IPS DF 4.7 (cell line): ENCODE results near the gene JADE2.
"Not testable (repeated sequence)": the region's sequence is repeated elsewhere in the genome, so short reads cannot be mapped to it uniquely, and the experiment has no call there.

Experiments used
- DNase-seq: peaks from one replicate; pipeline ENCODE4 v3.0.0-alpha.2; 2013; ENCODE audit warnings: low spot score; ENCODE audit errors: extremely low read depth

JADE2 gene

DNA sequence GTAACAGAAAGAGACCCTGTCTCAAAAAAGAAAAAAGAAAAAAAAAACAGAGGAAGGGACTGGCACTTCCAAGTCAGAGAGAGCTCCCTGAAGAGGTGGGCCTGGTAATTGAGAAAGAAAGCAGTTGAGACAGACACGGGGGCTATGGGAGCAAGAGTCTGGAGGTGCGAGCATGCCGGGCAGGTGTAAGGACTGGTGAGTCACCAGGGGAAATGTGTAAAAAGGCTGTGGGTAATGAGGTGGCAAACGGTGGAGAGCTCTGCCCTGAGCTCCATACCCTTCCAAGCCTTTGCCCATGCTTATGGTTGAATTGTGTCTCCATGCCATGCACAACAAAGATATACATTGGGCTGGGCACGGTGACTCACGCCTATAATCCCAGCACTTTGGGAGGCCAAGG, 18.0 kb upstream of the JADE2 start:
- DNase-seq, result no peak

DNA sequence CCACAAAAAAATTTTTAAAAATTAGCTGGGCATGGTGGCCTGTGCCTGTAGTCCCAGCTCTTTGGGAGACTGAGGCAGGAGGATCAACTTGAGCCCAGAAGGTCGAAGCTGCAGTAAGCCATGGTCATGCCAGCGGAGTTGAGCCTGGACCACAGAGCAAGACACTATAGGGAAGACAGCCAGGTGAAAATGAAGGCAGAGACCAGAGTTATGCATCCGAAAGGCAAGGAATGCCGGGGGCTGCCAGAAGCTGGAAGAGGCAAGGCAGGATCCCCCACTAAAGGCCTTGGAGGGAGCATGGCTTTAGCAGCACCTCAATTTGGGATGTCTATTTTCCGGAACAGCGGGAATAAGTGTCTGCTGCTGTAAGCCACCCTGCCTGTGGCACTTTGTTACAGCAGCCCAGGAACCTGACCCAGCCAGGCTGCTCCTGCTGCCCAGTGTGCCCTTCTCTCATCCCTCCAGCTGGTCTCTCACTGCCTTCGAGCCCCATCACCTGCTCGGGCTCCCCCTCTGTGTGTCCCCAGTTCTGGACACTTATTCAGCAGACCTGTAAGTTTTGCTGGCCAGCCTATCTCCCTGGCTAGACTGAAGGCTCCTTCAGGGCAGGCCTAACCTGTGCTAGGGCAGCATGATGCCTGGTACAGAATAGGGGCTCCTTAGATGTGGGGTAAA, 16.8 kb upstream of the JADE2 start:
- no peak for DNase-seq

DNA sequence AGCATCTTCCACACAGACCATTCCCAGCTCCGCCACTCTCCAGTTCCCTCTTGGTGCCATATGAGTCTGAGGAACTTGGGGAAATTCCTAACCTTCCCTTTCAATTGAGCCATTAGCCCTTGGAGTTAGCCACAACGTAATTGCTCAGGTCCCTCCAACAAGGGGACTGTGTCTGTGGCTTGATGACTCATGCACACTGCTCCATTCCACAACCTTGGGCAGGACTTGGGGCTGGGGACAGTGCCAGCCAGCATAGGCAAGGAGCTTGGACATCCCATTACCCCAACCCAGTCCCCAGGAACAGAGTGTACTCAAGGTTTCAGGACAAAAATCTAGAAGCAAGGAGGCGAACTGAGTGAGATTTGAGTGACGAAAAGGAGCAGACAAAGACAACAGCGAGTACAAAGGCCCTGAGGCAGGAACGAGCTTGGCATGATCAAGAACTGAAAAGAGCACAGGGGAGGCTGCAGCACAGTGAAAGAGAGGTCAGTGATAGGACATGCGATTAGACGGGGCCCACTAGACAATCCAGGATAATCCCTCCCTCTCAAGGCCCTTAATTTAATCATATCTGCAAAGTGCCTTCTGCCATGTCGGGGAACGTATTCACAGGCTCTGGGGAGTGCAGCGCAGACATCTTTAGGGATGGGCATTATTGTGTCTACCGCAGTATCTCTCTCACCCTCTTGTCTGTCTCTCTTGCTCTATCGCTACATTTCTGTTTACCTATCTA, 16.0 kb upstream of the JADE2 start:
- DNase-seq, result no peak

DNA sequence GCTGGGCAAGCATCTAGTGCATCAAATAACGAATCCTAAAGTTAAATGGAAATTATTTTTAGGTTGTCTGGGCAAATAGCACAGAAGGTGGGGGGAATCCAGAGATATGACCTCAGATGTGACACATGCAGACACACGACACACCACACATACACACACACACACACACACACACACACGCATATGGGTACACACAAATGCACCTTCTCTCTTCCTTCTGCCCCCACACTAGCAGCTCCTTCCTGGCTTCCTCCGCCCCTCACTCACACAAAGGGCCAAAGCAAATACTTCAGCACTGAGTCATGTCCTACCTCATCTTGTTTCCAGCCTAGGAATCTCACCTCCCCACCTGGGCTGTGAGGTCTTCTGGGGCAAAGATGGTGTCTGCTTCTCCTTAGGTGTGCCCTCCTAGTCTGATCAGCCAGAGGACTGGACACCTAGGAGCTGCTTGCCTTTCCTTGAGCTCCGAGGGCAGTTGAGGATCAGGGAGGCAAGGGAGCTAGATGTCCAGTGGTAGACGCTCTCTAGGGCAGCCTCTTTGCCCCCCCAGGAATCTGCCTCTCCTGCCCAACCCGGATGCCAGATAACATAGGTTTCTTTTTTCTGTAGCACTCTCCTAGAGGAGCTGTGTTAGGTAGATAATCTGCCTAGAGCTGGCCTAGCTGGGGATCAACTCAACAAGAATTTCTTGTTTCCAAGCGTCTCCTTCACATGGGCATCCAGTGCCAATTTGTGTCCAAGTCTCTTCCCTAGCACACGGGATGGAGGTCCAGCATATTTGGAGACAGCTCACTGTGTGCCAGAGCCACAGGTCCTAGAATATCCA, 14.3 kb upstream of the JADE2 start:
- peak; percentile 92 for DNase-seq

DNA sequence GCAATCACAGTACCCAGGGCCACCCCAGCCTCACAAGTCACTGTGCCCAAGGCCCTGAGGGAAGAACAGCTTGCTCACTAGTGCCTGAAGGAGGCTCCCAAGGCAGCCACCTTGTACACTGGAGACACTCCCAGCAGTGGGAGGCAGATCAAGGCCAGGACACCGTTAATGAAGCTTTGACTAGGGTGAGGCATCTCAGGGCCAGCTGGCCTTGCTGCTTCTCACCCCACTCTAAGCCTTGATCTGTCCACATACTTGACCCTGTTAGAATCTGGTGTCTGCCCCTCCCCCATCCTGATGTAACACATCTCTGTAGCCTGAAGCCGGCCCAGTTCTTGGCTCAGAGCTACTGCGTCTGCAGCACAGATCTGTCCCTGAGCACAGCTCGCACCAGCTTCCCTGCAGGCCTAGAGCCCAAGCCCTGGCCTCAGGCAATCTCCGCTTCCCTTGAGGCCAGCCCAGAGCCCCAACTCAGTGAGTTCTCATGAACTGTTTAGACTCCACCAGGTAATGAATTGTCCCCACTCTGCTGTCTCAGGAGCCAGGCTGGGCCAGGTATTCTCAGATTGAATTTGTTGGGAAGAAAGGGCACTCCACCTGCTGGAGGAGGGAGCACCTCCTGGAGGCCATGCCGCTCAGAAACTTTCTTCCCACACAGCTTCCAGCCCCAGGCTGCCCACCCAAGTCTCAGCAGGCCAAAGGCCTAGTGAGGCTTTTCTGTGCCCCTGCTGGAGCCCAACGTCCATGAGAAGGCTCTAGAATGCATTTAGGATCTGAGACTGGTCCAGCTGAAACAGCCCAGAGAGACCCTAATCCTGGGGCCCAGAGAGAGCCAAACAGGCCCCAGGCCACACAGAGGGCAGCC, 13.4 kb upstream of the JADE2 start:
- DNase-seq, result no peak

DNA sequence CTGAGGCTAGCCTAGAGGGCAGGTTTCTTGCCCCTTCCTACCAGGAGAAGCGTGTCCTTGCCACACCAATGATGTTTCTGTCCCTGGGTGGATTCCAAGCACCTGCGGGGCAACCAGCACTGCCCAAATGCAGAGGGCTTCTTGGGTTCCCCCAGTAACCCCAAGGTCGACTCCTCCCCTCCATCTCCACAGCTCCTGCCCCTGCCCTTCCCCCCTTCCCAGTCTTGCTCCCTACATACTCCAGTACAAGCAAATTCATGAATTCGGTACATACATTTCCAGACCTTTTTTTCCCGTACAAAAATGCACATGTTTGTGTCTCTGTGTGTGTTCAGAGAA, 12.8 kb upstream of the JADE2 start:
- DNase-seq, result no peak

DNA sequence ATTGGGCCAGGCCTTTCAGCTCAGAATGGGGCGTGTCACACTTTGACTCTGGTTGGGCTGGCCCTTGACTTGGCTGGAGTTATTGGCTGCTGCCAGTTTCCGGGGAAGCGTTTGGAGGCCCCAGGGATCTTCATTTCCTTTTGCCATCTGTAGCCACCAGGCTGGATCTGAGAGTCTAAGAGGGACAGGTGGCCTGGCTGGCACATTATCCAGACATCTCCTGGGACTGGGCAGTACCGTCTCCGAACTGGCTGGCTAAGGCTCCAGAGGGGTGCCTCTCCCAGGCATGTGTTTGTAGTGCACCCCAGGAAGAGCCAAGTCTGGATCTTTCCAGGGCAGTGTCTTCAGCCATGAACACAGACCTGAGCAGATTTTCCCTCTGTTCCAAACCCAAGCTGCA, 9.7 kb upstream of the JADE2 start:
- DNase-seq, result no peak

DNA sequence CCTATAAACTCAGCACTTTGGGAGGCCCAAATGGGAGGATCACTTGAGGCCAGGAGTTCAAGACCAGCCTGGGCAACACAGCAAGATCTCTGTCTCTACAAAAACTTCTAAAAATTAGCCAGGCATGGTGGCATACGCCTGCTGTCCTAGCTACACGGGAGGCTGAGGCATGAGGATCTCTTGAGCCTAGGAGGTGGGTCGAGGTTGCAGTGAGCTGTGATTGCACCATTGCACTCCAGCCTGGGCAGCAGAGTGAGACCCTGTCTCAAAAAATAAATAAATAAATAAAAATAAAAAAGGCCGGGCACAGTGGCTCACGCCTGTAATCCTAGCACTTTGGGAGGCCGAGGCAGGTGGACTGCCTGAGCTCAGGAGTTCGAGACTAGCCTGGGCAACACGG, 8.5 kb upstream of the JADE2 start:
- not testable (repeated sequence) for DNase-seq

DNA sequence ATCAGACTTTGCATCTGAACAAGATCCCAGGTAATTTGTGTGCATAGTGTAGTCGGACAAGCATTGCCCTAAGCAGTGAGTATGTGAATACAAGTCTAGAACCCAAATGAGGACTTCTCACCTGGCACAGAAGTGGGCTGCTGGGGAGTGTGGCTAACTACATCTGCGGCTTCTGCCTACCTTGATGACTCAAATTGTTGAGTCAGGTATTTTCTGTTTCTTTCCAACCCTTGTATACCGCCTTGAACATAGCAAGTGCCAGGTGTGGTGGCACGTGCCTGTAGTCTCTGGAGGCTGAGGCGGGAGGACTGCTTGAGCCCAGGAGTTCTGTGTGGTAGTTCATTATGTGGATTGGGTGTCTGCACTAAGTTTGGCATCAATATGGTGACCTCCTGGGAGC, 7.9 kb upstream of the JADE2 start:
- no peak for DNase-seq

DNA sequence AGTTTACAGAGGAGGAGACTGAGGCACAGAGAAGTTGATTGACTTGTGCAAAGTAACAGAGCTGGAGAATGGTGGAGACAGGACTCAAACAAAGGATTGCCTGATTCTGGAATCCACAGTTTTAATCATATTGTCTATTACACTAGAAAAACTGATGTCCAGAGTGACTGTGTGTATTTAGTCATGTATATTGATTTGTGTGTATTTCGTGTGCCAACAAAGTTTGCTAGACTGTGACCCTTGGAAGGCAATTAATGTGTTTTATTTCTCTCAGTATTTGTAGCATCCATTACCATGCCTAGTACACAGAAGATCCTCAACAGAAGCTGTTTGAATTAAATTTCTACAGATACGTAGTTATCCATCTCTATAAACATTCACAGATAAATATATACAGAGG, 5.5 kb upstream of the JADE2 start:
- DNase-seq, result no peak

DNA sequence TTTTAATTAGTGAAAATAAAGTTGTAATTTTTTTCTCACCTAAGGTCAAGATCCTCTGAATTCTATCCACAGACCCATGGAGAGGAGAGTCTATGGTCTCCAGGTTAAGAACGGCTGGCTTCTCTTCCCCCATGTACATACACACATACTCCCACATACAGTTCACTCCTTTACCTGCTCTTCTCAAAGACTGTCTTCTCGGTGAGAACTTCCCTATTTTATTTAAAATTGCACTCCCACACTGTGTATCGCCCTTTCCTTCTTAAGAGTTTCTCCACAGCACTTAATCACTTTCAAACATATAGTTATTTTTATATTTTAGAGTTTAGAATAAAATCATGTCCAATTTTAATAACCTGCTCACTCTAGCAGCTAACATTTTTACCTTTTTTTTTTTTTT, 3.6 kb upstream of the JADE2 start:
- DNase-seq, result no peak

DNA sequence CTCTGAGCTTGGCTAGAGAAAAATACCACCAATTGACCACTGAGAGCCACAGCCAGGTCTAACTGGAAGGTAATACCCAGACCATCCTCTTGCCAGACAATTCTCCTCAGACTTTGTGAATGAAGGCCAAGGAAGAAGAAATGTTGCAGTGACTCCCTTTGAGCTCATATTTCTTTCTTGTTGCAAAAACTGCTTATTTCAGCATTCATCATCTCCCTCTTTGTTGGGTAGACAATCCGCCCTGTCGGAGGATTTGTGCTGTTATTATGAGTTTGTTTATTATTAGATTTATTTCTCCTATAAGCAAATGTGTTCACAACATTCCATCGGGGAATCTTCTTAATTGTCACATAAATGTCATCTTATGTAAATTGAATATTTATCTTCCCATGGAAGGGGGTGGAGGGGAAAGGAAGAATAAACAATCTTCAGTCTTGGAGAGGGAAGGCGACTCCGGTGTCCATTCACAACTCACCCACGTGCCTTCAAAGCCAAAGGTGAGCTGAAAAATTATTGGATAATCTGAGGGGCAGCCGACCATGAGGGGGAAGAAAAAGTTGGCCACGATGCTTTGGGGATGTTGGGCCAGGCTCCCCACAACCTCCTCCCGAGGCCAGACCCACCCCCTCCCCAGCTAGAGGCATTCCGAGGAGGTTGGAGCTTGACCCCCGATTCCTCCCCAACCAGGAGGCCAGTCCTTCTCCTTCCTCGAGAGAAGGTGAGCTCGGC, 1.8 kb upstream of the JADE2 start:
- no peak for DNase-seq

DNA sequence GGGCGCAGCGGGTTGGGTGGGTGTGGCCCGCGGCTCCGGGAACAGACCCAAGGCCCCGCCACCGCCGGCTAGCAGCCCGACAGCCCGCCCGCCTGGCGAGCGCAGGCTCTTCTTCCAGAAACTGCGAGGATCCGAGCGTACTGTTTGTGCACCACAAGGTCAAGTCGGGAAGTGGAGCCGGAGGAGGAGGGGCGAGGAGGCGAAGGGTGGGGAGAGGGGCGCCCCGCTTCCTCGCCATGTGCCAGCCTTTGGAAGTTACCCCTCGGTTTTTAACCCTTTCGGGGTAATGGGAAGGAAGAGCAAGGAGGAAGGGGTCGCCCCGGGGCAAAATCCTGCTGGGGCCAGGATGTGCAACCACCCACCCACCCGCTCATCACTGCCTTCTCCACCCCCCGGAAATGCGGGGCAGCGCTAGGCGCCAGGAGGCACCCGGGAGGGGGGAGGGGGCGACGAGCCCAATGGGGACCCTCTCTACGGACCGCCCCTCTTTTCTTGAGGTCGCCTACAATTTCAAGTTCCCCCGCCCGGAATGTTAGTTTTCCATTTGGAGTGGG, 1.1 kb upstream of the JADE2 start:
- no peak for DNase-seq

DNA sequence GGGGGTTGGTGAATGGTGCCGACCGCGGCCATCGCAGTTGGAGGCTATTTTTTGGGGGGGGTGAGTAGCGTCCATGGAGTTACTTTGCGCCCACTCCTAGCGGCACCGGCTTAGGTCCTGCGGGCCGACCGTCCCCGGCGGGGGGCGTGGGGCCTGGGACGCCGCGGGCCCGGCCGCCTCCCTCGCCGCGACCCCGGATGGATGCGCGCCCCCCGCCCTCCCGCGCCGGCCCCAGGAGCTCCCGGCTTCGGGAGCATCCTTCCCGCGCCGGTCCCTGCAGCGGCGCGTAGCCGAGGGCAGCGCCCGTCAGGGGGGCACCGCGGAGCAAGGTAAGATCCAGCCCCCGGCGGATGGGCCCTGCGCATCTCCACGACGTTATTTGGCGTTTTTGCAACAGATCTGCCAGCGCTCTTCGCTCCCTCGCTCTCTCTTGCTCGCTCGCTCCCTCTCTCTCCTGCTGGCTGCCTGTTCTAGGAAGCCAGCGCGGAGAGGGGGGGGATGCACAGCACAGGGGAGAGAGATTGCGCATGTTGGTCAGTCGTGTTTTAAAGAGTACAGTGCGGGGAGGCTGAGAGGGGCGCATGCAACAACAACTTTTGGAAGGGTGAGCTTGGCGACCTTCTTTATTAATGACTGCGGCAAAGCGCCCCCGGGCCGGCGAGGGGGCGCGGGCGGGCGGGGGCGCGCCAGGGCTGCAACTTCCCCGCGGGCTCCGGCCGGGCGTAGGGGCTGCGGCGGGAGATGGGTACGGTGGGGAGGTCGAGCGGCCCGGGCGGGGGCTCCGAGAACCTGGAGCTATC, 413 bp downstream of the JADE2 start:
- no peak for DNase-seq

DNA sequence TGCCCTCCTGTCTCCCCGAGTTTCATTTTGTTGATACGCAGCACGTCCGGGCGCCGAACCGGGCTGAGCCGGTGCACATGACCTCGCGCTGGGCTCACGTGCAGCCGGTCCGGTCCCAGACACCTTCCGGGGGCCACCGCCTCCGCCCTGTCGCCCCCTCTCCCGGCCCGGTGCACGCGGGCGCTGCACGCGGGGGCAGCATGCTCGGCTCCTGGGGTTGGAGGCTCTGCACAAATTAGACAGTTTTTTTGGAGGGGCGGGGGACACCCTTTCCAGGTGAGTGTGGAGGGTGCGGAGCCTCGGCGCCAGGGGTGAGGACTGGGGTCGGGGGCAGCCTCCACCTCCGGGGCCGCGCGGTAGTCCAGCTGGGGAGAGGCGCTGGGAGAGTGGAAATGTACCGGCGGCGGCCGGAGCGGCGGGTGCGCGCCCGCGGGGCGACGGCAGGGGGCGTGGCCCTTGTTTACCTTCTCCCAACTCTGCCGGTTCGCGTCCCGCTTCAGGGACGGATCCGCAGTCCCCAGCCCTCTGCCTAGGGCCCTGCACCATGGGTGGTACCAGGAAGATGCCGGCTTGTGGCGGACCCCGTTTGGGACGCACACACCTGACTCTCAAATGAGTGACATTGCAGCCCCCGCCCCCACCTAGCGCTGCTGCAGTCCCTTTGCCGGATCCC, 1.1 kb downstream of the JADE2 start:
- no peak for DNase-seq

DNA sequence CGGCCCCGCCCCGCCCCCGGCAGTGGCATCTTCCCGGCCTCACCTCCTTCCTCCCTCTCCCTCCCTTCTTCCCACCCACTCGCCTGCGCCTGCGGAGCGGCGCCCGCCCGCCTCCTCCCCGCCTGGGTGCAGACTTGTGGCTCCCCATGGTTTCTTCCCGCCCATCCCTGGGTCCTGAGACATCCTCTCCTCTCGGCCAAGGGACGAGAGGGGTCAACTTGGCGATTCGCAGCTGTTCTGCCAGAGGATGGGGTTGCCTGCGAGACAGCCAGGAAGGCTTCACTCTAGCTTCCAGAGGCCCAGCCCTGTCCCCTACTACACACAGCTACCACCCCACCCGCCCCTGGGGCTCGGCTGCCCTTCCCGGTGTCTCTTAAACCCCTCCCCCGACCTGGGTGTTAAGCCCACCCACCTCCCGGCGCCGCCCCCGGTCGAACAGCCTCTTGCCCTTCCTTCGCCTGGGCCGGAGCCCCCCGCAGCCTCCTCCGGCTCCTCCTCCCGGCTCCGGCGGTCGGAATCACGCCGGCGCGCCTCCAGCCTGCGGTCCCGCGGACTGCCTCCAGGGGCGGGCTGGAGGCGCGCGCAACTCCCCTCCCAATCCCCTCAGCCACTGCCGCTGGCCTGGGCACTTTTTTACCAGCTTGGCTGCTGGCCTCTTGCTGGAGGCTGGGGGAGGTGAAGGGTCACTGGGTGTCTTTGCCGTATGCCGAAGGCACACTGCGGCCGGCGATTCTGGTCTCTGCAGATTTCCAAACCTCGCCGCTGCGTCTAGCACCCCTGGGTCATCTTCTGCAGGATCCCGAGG, 1.9 kb downstream of the JADE2 start:
- DNase-seq, result no peak

DNA sequence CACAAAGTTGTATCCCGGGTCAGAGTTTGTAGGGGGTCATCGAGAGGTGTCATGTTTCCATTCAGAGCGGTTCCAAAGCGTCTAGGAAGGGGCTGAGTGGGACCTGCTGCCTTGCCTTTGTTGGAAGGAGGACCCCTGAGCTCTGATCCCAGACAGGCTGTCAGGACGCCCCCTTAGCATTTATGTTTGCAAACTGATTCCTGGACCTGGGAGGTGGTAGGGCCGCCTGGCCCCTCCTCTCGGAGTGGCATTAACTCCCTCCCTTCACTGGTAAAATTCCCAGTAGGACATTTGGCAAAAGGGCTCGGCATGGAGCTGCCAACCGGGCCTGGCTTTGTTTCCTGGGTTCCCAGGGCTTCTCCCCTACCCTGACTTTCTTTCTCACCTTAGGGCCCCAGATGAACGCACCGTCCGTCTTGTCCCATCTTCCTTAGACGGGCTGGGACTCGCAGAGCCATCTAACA, 2.5 kb downstream of the JADE2 start:
- no peak for DNase-seq

DNA sequence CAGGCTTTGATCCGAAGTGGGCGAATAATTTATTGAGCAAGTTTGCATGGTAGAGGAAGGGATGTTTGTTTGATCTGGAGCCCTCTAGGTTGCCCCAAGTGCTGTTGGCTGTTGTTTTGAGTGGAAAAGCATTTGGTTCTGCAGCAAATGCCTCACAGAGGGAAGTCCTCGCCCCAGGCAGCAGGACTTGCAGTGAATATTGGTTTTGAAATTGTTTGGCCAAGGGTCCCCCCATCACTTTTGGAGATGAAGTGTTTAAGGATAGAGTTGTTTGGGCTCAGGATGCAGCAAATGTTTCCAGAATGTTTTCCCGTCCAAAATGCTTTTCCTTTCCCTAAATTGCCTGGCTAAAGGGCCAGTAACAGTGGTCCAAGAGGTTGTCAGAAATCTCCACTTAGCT, 3.1 kb downstream of the JADE2 start:
- DNase-seq, result no peak
